Fibroblast of mammary gland (primary cell): ENCODE data around the gene LYPLAL1.
A peak's percentile ranks its signal among the peaks of the same experiment; 100 is the strongest.

ENCODE experiments used
- DNase-seq: peaks from one replicate; pipeline ENCODE4 v3.0.0-alpha.2; 2010; ENCODE audit warnings: low read depth
- H3K4me3 ChIP-seq: 2 replicates; pipeline ENCODE4 v1.5.1; 2011; ENCODE audit warnings: low read depth, mild to moderate bottlenecking, low read length, moderate library complexity; ENCODE audit not compliant: control insufficient read depth
- TF ChIP-seq, protein P1 (sequence below): conservative IDR thresholded peaks from 2 replicates; pipeline ENCODE4 v1.5.1; 2011; ENCODE audit warnings: low read depth, low read length, inconsistent platforms; ENCODE audit not compliant: control insufficient read depth, insufficient read depth

LYPLAL1 gene

DNA sequence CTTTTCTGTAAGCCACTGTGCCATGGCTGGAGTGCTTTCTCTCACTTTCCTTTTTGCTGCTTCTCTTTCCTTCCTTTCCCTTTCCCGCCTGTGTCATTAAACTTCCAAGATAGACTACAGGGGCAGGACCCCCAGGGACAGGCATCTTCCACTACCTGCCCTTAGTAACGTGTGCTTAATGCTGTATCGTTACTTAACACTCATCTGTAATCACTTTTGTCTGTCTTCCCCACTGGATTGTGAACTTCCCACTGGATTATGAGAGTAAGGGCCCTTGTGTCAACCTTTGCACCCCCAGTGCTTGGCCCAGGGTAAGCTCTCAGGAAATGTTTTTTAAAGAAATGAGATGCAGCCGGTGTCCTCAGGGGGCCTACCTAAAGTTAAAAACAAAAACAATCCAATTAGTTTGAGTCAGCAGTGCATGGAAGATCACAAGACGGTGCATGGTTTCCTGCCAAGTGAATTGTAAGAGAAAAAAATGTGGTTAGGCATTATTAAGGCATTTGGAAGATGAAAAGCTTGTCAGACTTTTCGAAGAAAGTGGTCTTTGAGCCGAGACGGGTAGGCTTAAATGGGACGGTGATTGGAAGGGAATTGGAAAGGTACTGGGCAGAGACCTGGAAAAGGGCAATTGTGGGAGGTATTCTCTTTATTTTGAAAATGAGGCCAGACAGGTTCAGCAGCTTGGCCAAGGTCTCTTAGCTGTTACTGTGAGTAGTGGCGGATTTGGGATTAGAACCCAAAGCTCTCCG lies 958 bp downstream of the LYPLAL1 start:
- peak; percentile 97 for DNase-seq
- peak overlapping the region; percentile 81 for H3K4me3 ChIP-seq
- TF ChIP-seq, protein P1, sequence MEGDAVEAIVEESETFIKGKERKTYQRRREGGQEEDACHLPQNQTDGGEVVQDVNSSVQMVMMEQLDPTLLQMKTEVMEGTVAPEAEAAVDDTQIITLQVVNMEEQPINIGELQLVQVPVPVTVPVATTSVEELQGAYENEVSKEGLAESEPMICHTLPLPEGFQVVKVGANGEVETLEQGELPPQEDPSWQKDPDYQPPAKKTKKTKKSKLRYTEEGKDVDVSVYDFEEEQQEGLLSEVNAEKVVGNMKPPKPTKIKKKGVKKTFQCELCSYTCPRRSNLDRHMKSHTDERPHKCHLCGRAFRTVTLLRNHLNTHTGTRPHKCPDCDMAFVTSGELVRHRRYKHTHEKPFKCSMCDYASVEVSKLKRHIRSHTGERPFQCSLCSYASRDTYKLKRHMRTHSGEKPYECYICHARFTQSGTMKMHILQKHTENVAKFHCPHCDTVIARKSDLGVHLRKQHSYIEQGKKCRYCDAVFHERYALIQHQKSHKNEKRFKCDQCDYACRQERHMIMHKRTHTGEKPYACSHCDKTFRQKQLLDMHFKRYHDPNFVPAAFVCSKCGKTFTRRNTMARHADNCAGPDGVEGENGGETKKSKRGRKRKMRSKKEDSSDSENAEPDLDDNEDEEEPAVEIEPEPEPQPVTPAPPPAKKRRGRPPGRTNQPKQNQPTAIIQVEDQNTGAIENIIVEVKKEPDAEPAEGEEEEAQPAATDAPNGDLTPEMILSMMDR, result no peak

DNA sequence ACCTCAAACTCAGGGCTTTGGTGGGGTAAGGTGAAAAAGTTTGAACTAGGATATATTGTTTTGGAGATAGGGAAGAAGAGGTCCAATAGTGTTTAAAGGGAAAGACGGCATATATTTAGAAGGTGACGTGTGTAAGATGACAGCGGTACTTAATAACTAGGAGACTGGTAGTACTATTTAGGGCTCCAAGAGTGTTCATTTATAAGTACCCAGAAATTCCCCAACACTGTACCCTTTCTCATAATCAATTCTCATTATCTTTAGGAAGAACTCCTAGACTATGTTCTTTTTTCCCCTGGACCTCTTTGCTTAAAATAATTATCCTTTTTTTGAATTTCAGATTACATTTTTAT lies 1.5 kb downstream of the LYPLAL1 start:
- peak overlapping the region; percentile 81 for H3K4me3 ChIP-seq
- TF ChIP-seq, protein P1, result no peak
- DNase-seq, result peak; percentile 34

DNA sequence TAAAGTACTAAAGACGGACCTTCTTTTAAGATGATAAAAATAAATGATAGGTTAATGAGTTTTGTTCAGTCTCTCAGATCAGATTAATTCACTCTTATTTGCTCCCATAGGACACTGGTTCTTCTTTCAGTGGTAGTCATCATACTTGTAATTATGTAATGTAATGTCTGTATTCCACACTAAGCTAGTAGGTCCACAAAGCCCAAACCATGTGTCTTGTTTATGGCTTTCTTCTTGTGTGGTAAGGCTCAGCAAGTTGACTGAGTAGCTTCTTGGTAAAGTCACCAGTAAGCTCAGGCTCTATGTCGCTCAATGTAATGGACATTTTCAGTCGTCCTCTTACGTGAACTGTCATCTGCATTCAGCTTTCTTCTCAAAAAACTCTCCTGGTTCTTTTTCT lies 2.5 kb downstream of the LYPLAL1 start:
- TF ChIP-seq, protein P1, result no peak
- no peak overlapping the region for H3K4me3 ChIP-seq
- no peak for DNase-seq

DNA sequence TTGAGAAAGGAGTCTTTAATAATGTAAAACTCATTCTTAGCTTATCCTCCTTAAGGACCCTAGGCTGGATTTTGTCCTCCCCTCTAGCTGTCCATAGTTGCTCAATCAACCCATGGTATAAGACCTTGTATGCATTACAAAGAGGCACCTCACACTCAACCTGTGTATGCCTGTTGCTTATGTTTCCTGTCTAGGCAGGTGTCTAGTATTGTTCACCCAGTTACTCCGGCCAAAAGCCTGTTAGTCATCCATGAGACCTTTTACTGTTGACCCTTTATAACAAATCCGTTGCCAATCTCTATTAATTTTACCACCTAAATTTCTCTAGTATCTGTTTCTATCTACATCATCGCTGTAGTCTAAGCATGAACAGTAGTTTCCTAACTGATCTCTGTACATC lies 3.7 kb downstream of the LYPLAL1 start:
- no peak overlapping the region for H3K4me3 ChIP-seq
- DNase-seq, result no peak
- TF ChIP-seq, protein P1, result no peak

DNA sequence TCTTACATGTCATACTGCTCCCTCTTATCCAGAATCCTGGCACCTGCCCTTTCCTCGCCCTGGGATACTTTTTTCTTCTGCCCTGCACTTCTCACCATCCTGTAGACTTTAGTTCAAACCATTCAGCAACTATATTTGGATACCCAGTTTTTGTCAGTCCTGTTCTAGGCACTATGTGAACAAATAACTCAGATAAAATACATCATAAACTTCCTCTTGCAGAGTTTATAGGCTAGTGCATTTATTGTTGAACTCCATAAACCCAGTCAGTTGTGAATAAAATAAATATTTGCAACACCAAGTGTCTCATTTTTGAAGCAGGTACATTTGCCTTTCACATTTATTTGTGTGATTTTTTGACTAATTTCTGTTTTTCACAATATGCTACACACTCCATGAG lies 4.3 kb downstream of the LYPLAL1 start:
- H3K4me3 ChIP-seq, result no peak overlapping the region
- TF ChIP-seq, protein P1, result no peak
- no peak for DNase-seq

DNA sequence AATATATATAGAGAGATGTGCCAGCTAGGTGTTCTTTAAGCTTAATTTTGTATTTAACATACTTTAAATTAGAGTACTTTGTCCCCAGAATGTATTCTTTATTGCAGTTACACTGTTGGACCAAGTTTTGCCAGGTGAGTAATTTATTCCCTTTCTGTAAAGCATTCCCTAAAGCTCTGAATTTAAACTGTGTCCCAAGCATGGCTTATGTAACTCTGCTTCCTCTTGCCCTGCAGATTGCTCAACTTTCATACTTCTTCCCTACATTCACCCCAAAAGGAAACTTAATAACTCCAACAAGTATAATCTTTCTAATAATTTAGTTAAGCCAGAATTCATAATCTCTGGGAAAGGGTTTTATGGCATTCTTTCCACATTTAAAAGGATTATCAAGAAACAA lies 5.6 kb downstream of the LYPLAL1 start:
- no peak for DNase-seq
- no peak overlapping the region for H3K4me3 ChIP-seq
- TF ChIP-seq, protein P1, result no peak
